Activated CD4-positive, CD25-positive, alpha-beta regulatory T cell treated with anti-CD3 and anti-CD28 coated beads, Interleukin-2, amount 50 U/mL, for 72 hours (primary cell): ENCODE results near the gene AARS2.

Experiments used
- DNase-seq: peaks from one replicate; pipeline ENCODE4 v3.0.0; 2021

The AARS2 gene

DNA sequence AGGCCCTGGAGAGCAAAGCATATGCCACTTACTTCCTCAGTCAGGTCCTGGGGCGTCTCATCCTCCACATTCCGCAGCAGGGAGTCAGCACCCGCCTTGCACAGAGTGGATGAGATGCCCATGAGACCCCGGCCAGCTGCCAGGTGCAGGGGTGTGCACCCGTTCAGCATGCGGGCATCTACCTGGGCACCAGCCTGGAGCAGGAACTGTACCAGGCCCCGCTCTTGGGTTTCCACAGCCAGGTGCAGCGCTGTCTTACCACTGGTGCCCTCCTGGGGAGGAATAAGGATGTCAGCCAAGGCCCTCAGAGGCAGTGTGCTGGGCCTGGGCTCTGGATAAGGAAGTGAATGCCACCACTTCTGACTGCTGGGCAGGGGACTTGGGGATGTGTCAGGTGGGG lies 53.1 kb downstream of the AARS2 start:
- DNase-seq: no peak

DNA sequence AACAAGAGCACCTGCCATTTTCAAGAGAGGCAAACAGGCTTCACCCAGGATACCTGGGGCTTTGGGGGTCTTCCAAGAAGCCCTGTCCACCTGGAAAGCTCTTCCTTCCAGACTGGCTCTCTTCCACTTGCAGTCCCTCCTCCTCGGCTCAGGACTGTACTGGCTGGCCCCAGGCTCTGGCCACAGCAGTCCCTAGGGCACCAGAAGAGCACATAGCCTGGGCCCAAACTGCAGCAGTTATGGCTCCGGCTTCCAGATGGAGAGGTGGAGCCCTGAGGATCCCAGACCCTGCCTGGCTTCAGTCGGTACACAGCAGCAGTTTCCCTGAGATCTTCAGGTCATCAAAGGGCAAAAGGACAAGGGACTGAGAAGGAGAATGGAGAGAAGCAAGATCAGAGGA lies 54.2 kb downstream of the AARS2 start:
- no peak for DNase-seq

- no peak for DNase-seq
Measured at GRCh38 chr6:44258325-44258863, 54.8 kb downstream of the AARS2 start.

GRCh38 chr6:44257753-44258324 lies 55.3 kb downstream of the AARS2 start:
- DNase-seq: no peak

GRCh38 chr6:44257025-44257752 lies 56.0 kb downstream of the AARS2 start, which contains the start of gene SLC35B2:
Gene SLC35B2 (minus strand): TSS chr6:44257528. CDS start chr6:44257410, 118 bp downstream.
- peak; percentile 74 for DNase-seq

DNA sequence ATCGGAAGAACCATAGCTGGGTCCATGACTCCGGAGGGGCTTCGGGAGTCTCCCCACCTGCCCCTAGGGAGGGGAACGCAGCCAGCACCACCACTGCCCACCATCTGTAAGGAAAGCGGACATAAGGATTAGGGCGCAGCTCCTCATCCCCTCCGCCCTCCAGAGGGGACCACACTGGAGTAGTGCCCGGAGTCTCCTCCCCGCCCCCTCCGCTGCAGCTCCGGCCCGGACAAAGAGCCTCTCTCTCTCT lies 56.4 kb downstream of the AARS2 start:
- peak; percentile 58 for DNase-seq

GRCh38 chr6:44255871-44256774 lies 57.0 kb downstream of the AARS2 start:
- DNase-seq: no peak

DNA sequence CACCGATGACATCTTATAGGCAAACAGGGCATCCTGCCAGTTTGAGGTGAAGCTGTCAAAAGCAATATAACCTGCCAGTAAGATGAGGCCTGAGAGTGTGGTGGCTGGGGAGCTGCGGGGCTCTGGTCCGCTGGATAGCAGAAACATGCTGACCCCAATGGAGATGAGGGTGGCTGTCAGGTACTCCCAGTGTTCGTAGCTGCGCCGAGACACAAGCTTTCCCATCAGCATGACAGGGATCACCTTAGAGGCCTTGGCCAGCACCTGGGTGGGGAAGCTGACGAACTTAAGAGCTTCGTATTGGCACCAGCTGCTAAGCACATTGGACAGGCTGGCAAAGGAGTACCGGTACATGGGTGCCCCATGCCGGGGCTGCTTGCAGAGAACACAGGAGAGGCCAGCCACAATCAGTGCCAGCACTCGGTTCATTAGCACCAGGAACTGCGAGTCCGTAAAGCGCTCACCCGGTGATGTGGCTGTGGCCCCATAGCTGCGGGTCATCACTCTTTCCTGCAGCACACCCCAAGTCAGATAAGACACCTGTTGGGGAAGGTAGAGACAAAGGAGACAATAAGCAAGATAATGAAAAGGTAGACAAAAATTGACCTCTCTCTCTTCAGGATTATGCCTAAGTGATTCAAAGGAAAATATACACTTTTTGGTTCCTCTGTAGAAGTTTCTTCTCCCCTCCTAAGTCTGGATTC lies 57.9 kb downstream of the AARS2 start:
- DNase-seq: no peak

DNA sequence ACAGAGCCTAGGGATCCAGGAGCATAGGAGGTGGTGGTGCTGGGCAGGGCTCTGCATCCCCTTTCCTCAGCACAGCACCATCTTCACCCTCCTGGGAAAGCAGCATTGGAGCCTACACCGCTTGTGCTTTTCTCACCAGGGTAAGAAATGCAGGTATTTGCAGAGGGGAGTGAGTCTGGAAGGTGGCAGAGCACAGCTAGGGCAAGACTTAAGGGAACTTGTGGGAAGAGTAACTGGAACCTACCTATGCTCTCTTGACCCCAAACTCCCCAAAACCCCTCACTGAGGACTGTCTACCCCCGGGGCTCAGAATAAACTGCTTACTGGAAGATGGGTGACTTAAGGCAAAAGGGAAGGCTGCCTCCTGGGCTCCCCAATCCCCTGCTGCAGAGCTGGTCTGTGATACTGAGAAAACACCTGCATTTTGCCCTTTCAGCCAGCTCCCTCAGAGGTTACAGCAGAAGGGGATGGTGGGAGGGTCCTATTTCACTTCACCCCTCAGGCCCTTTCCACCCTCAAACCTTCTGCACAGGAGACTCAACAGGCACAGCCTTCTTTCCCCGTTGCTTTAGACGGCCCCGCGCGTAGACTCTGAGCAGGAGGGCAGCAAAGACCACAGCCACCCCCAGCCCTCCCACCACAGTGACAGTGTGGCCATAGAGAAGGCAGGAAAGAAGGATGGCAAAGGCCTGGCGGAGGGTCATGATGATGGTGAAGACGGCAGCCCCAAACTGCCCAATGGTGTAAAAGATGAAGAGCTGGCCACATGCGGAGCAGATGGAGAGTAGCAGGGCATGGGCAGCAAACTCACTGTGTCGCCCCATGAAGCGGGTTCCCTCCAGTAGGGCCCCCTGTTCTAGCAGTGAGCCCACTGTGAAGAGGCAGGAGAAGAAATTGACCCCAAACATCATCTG lies 58.7 kb downstream of the AARS2 start:
- no peak for DNase-seq

DNA sequence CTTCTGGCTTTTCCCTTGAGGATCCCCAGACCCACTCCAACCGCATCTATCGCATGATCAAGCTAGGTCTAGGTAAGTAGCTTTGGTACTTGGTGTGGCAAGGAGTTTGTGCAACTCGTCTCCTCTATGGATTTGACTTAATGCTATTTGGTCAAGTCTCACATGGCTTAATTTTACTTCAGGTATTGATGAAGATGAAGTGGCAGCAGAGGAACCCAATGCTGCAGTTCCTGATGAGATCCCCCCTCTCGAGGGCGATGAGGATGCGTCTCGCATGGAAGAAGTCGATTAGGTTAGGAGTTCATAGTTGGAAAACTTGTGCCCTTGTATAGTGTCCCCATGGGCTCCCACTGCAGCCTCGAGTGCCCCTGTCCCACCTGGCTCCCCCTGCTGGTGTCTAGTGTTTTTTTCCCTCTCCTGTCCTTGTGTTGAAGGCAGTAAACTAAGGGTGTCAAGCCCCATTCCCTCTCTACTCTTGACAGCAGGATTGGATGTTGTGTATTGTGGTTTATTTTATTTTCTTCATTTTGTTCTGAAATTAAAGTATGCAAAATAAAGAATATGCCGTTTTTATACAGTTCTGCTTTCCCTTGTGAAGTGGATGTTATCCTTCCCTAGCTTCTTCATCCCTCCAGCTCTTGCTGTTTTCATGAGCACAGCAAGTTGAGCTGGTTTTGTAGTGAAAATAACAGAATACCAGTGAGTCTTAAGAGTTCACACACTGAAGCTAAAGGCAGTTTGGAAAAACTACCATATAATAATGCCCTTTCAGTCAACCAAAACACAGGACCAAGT lies 59.6 kb downstream of the AARS2 start:
- DNase-seq: no peak

- no peak for DNase-seq
Measured at GRCh38 chr6:44251576-44252524, 61.3 kb downstream of the AARS2 start.

DNA sequence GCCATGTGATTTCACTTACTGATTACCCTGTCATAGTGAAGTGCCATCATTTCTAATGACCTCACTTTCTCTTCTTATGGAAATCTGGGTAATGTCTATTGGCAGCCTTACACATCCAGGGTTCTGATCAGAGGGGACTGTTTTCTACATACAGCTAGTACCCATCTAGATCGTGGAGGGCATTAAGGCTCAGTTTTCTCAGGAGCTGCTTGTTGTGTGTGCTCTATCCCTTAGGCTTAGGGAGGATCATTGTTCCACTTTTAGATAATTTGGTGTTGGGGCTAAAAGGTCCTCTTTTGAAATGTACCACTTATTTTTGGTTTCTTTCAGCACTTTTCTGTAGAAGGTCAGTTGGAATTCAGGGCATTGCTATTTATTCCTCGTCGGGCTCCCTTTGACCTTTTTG lies 62.4 kb downstream of the AARS2 start:
- DNase-seq: no peak

- DNase-seq: no peak
Measured at GRCh38 chr6:44250067-44250717, 63.0 kb downstream of the AARS2 start.
